VCaP (cell line): ENCODE data around the gene LAMA5.

Experiments
- H3K27ac ChIP-seq: fragments of 450-650 bp; 2 replicates; pipeline ENCODE4 v1.5.1; 2017
- CTCF ChIP-seq: fragments of 450-650 bp; conservative IDR thresholded peaks from 2 replicates; pipeline ENCODE4 v1.5.1; 2017; ENCODE audit warnings: mild to moderate bottlenecking, moderate library complexity

Gene LAMA5

GRCh38 chr20:62370115-62370806 lies 3.1 kb upstream of the LAMA5 start:
- H3K27ac ChIP-seq = no peak overlapping the region
- TF ChIP-seq CTCF = no peak

- H3K27ac ChIP-seq = no peak overlapping the region
- TF ChIP-seq CTCF = no peak
Measured at GRCh38 chr20:62369815-62370114, 2.7 kb upstream of the LAMA5 start.

GRCh38 chr20:62368976-62369814 lies 2.1 kb upstream of the LAMA5 start:
- TF ChIP-seq CTCF = peak; percentile 63
- peak overlapping the region; percentile 94; the same call in 1 of the 2 replicates for H3K27ac ChIP-seq

- TF ChIP-seq CTCF = no peak
- peak overlapping the region; percentile 94 for H3K27ac ChIP-seq
Measured at GRCh38 chr20:62368392-62368975, 1.4 kb upstream of the LAMA5 start.

- H3K27ac ChIP-seq = peak overlapping the region; percentile 94
- TF ChIP-seq CTCF = no peak
Measured at GRCh38 chr20:62367633-62368391, 700 bp upstream of the LAMA5 start.

- H3K27ac ChIP-seq = peak overlapping the region; percentile 94
- no peak for TF ChIP-seq CTCF
Measured at GRCh38 chr20:62366370-62367135, 559 bp downstream of the LAMA5 start.
